ENCODE data around the gene LBX1. TPM values are rescaled to one million over a fixed set of nuclear protein-coding genes. Genes with fewer than 3 reads are reported as not detected.

Gene LBX1
- total and polyA plus RNA-seq, 2 of the 4 experiments (the other 2 are of a cell fraction): not detected

- intact Hi-C loops (cut with micrococcal nuclease): no loop called here
- Histone ChIP-seq H2AFZ (replicated peaks; ENCODE audit: low read length, poor library complexity) (no peak overlapping the region), H4K91ac (ENCODE audit: insufficient read depth, low read depth, low read length) (no peak overlapping the region), H3K27me3 (ENCODE audit: control insufficient read depth, insufficient read depth, low read length) (peaks cover 52% of the 10 kb centered on the region), H3K9me3 (ENCODE audit: control insufficient read depth, insufficient read depth, low read length) (no peaks in the 10 kb centered on the region), H4K8ac (ENCODE audit: low read depth in 2 of 2, low read length in 2 of 2) (no peak overlapping the region), H3K27ac (ENCODE audit: insufficient read depth, low read length) (no peak overlapping the region), H4K5ac (ENCODE audit: low read depth, low read length) (no peak overlapping the region), H3K4ac (ENCODE audit: low read depth, low read length) (no peak overlapping the region), H3K23ac (ENCODE audit: low read depth, low read length) (no peak overlapping the region), H3K14ac (replicated peaks; ENCODE audit: low read depth, low read length) (no peak overlapping the region), H2BK20ac (ENCODE audit: low read depth, low read length) (no peak overlapping the region), H3K4me1 (ENCODE audit: control insufficient read depth, insufficient read depth, low read length) (no peaks in the 10 kb centered on the region), H3K9ac (ENCODE audit: low read depth, low read length) (no peak overlapping the region), H2AK5ac (ENCODE audit: low read depth, low read length) (no peak overlapping the region), H3K56ac (ENCODE audit: extremely low read depth, insufficient read depth, low read length) (no peak overlapping the region), H3K18ac (ENCODE audit: low read depth, low read length) (no peak overlapping the region), H2BK15ac (ENCODE audit: low read depth, low read length) (no peak overlapping the region), H2BK5ac (ENCODE audit: low read depth, low read length, poor library complexity, severe bottlenecking) (no peak overlapping the region), H3K9me1 (ENCODE audit: insufficient read depth, low read length) (no peaks in the 10 kb centered on the region), H3K4me2 (ENCODE audit: low read depth, low read length) (no peak overlapping the region), H2BK120ac (ENCODE audit: low read depth, low read length) (no peak overlapping the region), H3K36me3 (ENCODE audit: control insufficient read depth, insufficient read depth, low read length) (no peaks in the 10 kb centered on the region), H3K79me1 (ENCODE audit: low read depth in 1 of 2, low read length in 2 of 2) (no peaks in the 10 kb centered on the region), H3K4me3 (ENCODE audit: insufficient read depth, low read depth, low read length) (no peak overlapping the region), H4K20me1 (ENCODE audit: insufficient read depth, low read length) (no peaks in the 10 kb centered on the region; the same call in 1 of the 2 replicates), H2AK9ac (replicated peaks; ENCODE audit: low read depth, low read length, poor library complexity) (no peak overlapping the region)
- no peak for ATAC-seq (ENCODE audit: low read depth)
- POLR2A ChIA-PET (ENCODE audit: unreplicated experiment): no interaction called here
- no CpG with 5 or more reads among the region's 13 CpGs for WGBS, 2 experiments (ENCODE audit: extremely low coverage in 2 of 2, insufficient read length in 1 of 2)
- in situ Hi-C loops (cut with MboI; ENCODE audit: low sequenced_read_pairs): no loop called here
- dilution Hi-C loops (cut with HindIII; ENCODE audit: low sequenced_read_pairs, unreplicated experiment): no loop called here
- no peak for DNase-seq
- BruUV-seq (replicated peaks): no TSS peak
- CTCF ChIA-PET: interaction anchor here (0.6 kb wide), 1 partner anchor 211 kb away, joined by 3 read pairs; no protein-coding TSS in a partner anchor
- TF ChIP-seq MAZ (IDR thresholded peaks at IDR 0.05; ENCODE audit: borderline replicate concordance, low read depth, low read length): no peak
- TF ChIP-seq CHD1 (IDR thresholded peaks at IDR 0.05; ENCODE audit: low read depth, low read length): no peak
- TF ChIP-seq ELK1 (IDR thresholded peaks at IDR 0.05; ENCODE audit: borderline replicate concordance, low read depth, low read length): no peak
- TF ChIP-seq POLR2A (IDR thresholded peaks at IDR 0.05; ENCODE audit: low read depth, low read length): no peak
- no peak for TF ChIP-seq NFE2L2 (IDR thresholded peaks at IDR 0.05; ENCODE audit: low read depth, low read length)
- no peak for TF ChIP-seq MAFK (IDR thresholded peaks at IDR 0.05; ENCODE audit: low read depth, low read length)
- TF ChIP-seq SMC3 (IDR thresholded peaks at IDR 0.05; ENCODE audit: low read depth, low read length): no peak
- no peak for TF ChIP-seq BHLHE40 (IDR thresholded peaks at IDR 0.05; ENCODE audit: low read depth, low read length)
- TF ChIP-seq RAD21 (IDR thresholded peaks at IDR 0.05; ENCODE audit: low read length): no peak
- no peak for TF ChIP-seq CEBPB (IDR thresholded peaks at IDR 0.05; ENCODE audit: low read depth, low read length)
- TF ChIP-seq MXI1 (IDR thresholded peaks at IDR 0.05; ENCODE audit: borderline replicate concordance, low read depth, low read length): no peak
- TF ChIP-seq FOS (IDR thresholded peaks at IDR 0.05; ENCODE audit: low read depth, low read length): no peak
- TF ChIP-seq RCOR1 (IDR thresholded peaks at IDR 0.05; ENCODE audit: insufficient replicate concordance, low read length): no peak
- TF ChIP-seq USF2 (IDR thresholded peaks at IDR 0.05; ENCODE audit: low read depth, low read length): no peak
- no peak for TF ChIP-seq RFX5 (IDR thresholded peaks at IDR 0.05; ENCODE audit: low read depth, low read length)
Observed at GRCh38 chr10:101266381-101267289, 37.4 kb upstream of the LBX1 start.

Data from IMR-90 (cell line).